CD4-positive, alpha-beta T cell (primary cell): ENCODE measurements around the gene ARL14EPL. TPM values are rescaled to one million over a fixed set of nuclear protein-coding genes. Genes with fewer than 3 reads are reported as not detected.

Experiments
- ATAC-seq: fragments of 200-7000 bp; cut with Tn5 transposase; one replicate; pipeline ENCODE4 v1.10.0; 2022; ENCODE audit warnings: mild to moderate bottlenecking; ENCODE audit not compliant: poor library complexity
- CTCF ChIA-PET: fragments of 350-600 bp; sonication (Branson Sonifier 250); formaldehyde crosslinking; loops from one replicate; lab custom pipeline; 2021; ENCODE audit warnings: antibody characterized with exemption, inconsistent platforms; lab: Charles Lee
- POLR2A ChIA-PET: fragments of 350-600 bp; sonication (Branson Sonifier 250); formaldehyde crosslinking; loops from one replicate; lab custom pipeline; 2021; ENCODE audit warnings: antibody characterized with exemption, inconsistent platforms; lab: Charles Lee
- DNase-seq, 14 experiments: peaks; one replicate each; pipeline ENCODE4 v3.0.0-alpha.2; 2013 to 2020; ENCODE audit warnings: mixed read lengths in 2 of 14
- H3K27ac ChIP-seq, 2 donors: one replicate each; pipeline versions ENCODE4 v1.5.1 to v1.7.0; 2013; ENCODE audit warnings: low read length in 2 of 2, low read depth in 1 of 2, mild to moderate bottlenecking in 1 of 2
- H3K27me3 ChIP-seq, 2 experiments: 1 replicate in 1 of 2; 2 replicates in 1 of 2; pipeline versions ENCODE4 v1.6.1 to v1.7.0; 2013; ENCODE audit warnings: low read length in 2 of 2, control low read depth in 1 of 2, mild to moderate bottlenecking in 1 of 2, moderate library complexity in 1 of 2; ENCODE audit not compliant: insufficient read depth in 2 of 2, control insufficient read depth in 1 of 2
- H3K36me3 ChIP-seq: one replicate; pipeline ENCODE4 v1.6.1; 2013; ENCODE audit warnings: low read length, control low read depth; ENCODE audit not compliant: insufficient read depth
- H3K4me1 ChIP-seq: one replicate; pipeline ENCODE4 v1.6.1; 2013; ENCODE audit warnings: low read length, control low read depth; ENCODE audit not compliant: insufficient read depth
- H3K4me3 ChIP-seq: one replicate; pipeline ENCODE4 v1.5.1; 2013; ENCODE audit warnings: mild to moderate bottlenecking, low read length, moderate library complexity
- H3K9me3 ChIP-seq, 2 experiments: 1 replicate in 1 of 2; 2 replicates in 1 of 2; pipeline versions ENCODE4 v1.6.1 to v1.7.0; 2013; ENCODE audit warnings: low read length in 2 of 2, mild to moderate bottlenecking in 2 of 2, control low read depth in 1 of 2, moderate library complexity in 1 of 2; ENCODE audit not compliant: control insufficient read depth in 1 of 2, insufficient read depth in 1 of 2
- H3K27ac Mint-ChIP-seq: one replicate; pipeline ENCODE4 v1.8.0; 2020; ENCODE audit warnings: mixed read lengths
- H3K27me3 Mint-ChIP-seq: one replicate; pipeline ENCODE4 v1.8.0; 2021; ENCODE audit warnings: mixed read lengths
- H3K36me3 Mint-ChIP-seq: one replicate; pipeline ENCODE4 v1.8.0; 2021; ENCODE audit warnings: low read depth, mixed read lengths
- H3K4me1 Mint-ChIP-seq: one replicate; pipeline ENCODE4 v1.8.0; 2021; ENCODE audit warnings: low read depth, mixed read lengths
- H3K4me3 Mint-ChIP-seq: one replicate; pipeline ENCODE4 v1.8.0; 2020; ENCODE audit warnings: mild to moderate bottlenecking, mixed read lengths
- H3K9me3 Mint-ChIP-seq: one replicate; pipeline ENCODE4 v1.8.0; 2020; ENCODE audit warnings: mixed read lengths
- intact Hi-C, 2 experiments: fragments of 100-400 bp; cut with DNase I in 1 of 2; cut with micrococcal nuclease in 1 of 2; formaldehyde crosslinking; loops; one replicate each; pipeline versions ENCODE4 v1.15.1 to v1.9.0; 2023 to 2025; cut with DNase I, micrococcal nuclease
- total RNA-seq, 174 experiments: library from RNA in 2 of 174; stranded (reverse) in 2 of 174; gene quantifications; one replicate each; pipeline ENCODE4 v1.2.3 and lab custom pipeline; 2021 to 2026
- TF ChIP-seq, protein P1 (sequence below): fragments of 200-600 bp; IDR thresholded peaks from one replicate; pipeline ENCODE4 v1.8.0; 2022; ENCODE audit warnings: antibody characterized with exemption, mild to moderate bottlenecking

The ARL14EPL gene
- total RNA-seq, 2 experiments from 2014 or later = not detected

DNA sequence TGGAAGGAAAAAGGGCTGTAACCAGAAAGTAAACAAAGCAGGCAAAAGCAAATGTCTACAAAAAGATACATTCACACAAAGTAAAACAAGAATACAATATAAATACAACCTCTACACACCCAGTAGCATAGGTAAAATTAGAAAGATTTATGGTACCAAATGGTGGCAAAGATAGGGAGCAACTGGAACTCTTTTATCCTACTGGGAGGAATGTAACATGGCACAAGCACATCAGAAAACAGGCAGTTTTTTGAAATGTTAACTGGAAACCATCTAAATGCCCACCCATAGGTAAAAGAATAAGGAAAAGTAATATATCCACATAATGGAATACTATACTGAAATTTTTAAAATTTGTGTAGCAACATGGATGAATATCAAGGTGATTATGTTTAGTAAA is 8.7 kb upstream of the ARL14EPL start:
- POLR2A ChIA-PET = no interaction called here
- Histone ChIP-seq H3K4me1 (no peaks in the 10 kb centered on the region), H3K4me3 (no peak overlapping the region), H3K36me3 (no peaks in the 10 kb centered on the region), H3K27ac (no peak overlapping the region), H3K9me3 (no peaks in the 10 kb centered on the region), H3K27me3 (no peaks in the 10 kb centered on the region)
- Mint-ChIP-seq H3K27me3 (peaks cover 16% of the 10 kb centered on the region), H3K4me3 (no peak overlapping the region), H3K9me3 (no peaks in the 10 kb centered on the region), H3K27ac (no peak overlapping the region), H3K36me3 (no peaks in the 10 kb centered on the region), H3K4me1 (no peaks in the 10 kb centered on the region)
- DNase-seq = no peak
- no peak for ATAC-seq
- intact Hi-C loops = no loop called here
- TF ChIP-seq, protein P1, sequence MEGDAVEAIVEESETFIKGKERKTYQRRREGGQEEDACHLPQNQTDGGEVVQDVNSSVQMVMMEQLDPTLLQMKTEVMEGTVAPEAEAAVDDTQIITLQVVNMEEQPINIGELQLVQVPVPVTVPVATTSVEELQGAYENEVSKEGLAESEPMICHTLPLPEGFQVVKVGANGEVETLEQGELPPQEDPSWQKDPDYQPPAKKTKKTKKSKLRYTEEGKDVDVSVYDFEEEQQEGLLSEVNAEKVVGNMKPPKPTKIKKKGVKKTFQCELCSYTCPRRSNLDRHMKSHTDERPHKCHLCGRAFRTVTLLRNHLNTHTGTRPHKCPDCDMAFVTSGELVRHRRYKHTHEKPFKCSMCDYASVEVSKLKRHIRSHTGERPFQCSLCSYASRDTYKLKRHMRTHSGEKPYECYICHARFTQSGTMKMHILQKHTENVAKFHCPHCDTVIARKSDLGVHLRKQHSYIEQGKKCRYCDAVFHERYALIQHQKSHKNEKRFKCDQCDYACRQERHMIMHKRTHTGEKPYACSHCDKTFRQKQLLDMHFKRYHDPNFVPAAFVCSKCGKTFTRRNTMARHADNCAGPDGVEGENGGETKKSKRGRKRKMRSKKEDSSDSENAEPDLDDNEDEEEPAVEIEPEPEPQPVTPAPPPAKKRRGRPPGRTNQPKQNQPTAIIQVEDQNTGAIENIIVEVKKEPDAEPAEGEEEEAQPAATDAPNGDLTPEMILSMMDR = no peak
- CTCF ChIA-PET = no interaction called here

DNA sequence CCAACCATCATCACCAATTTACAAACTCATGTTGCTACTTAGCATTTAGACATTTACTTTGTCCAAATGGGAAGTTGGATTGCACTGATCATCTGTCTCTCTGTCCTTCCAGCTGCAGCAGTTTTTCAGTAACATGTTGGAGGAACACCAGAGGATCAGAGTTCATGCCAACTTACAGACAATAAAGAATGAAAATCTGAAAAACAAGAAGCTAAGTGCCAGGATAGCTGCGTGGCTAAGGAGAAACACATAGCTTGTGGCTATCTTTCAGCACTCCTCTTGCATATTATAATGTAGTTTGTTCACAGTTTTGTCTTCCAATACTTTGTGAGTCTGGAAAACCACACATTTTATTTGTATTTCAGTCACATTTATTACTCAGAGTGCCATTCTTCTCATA is 6.4 kb upstream of the ARL14EPL start:
- no peaks in the 10 kb centered on the region for H3K4me1 Mint-ChIP-seq
- no peaks in the 10 kb centered on the region for H3K36me3 ChIP-seq
- no peak overlapping the region for H3K27ac Mint-ChIP-seq
- H3K4me3 ChIP-seq = no peak overlapping the region
- TF ChIP-seq, protein P1 = no peak
- no peaks in the 10 kb centered on the region for H3K4me1 ChIP-seq
- POLR2A ChIA-PET = no interaction called here
- no peak overlapping the region for H3K4me3 Mint-ChIP-seq
- no peaks in the 10 kb centered on the region for H3K9me3 ChIP-seq
- ATAC-seq (no peak), DNase-seq (no peak)
- intact Hi-C loops = no loop called here
- no peaks in the 10 kb centered on the region for H3K9me3 Mint-ChIP-seq
- CTCF ChIA-PET = no interaction called here
- no peaks in the 10 kb centered on the region for H3K36me3 Mint-ChIP-seq
- no peak overlapping the region for H3K27ac ChIP-seq
- H3K27me3 Mint-ChIP-seq = peaks cover 20% of the 10 kb centered on the region
- H3K27me3 ChIP-seq = peaks cover 0 to 7% of the 10 kb centered on the region in 2 experiments

GRCh38 chr5:116032991-116033390 is 719 bp downstream of the ARL14EPL start:
- H3K4me1 ChIP-seq = no peaks in the 10 kb centered on the region
- H3K4me3 ChIP-seq = no peak overlapping the region
- ChIA-PET POLR2A (no interaction called here), CTCF (no interaction called here)
- H3K27ac ChIP-seq = no peak overlapping the region
- Mint-ChIP-seq H3K9me3 (no peaks in the 10 kb centered on the region), H3K36me3 (no peaks in the 10 kb centered on the region), H3K27me3 (peaks cover 28% of the 10 kb centered on the region), H3K4me1 (no peaks in the 10 kb centered on the region), H3K4me3 (no peak overlapping the region), H3K27ac (no peak overlapping the region)
- H3K9me3 ChIP-seq = no peaks in the 10 kb centered on the region
- DNase-seq (no peak), ATAC-seq (no peak)
- no peaks in the 10 kb centered on the region for H3K36me3 ChIP-seq
- H3K27me3 ChIP-seq = peaks cover 4 to 13% of the 10 kb centered on the region in 2 experiments
- TF ChIP-seq, protein P1 = no peak
- intact Hi-C loops = no loop called here
